Esophagus muscularis mucosa (tissue), 4 donors: Measurements from ENCODE around the gene BRD1. TPM values are rescaled to one million over a fixed set of nuclear protein-coding genes. Genes with fewer than 3 reads are reported as not detected.

ENCODE experiments used
- DNase-seq: peaks from one replicate; pipeline ENCODE4 v3.0.0-alpha.2; 2017; ENCODE audit errors: extremely low spot score
- H3K27ac ChIP-seq, 4 donors: fragments of 200-600 bp; sonication (generic); replicated peaks in 1 of 4; 1 replicate in 3 of 4; 2 replicates in 1 of 4; pipeline ENCODE4 v1.5.1; 2016 to 2019; ENCODE audit warnings: mild to moderate bottlenecking in 1 of 4
- H3K27me3 ChIP-seq, 4 donors: fragments of 200-600 bp; sonication (generic); one replicate each; pipeline versions ENCODE4 v1.5.1 to v1.6.0; 2016 to 2019
- H3K36me3 ChIP-seq, 4 donors: fragments of 200-600 bp; sonication (generic); one replicate each; pipeline ENCODE4 v1.5.1; 2016 to 2019
- H3K4me1 ChIP-seq, 4 donors: fragments of 200-600 bp; sonication (generic); one replicate each; pipeline ENCODE4 v1.5.1; 2016 to 2019
- H3K4me3 ChIP-seq, 4 donors: fragments of 200-600 bp; sonication (generic); 1 replicate in 2 of 4; 2 replicates in 2 of 4; pipeline ENCODE4 v1.5.1; 2016 to 2019; ENCODE audit warnings: mild to moderate bottlenecking in 4 of 4, moderate library complexity in 1 of 4
- H3K9me3 ChIP-seq, 4 donors: fragments of 200-600 bp; sonication (generic); 1 replicate in 3 of 4; 2 replicates in 1 of 4; pipeline ENCODE4 v1.5.1; 2016 to 2019
- EP300 ChIP-seq: sonication (generic); formaldehyde crosslinking; IDR thresholded peaks from one replicate; pipeline ENCODE4 v1.6.1; 2017; ENCODE audit warnings: antibody characterized with exemption
- POLR2A ChIP-seq: fragments of 450-650 bp; IDR thresholded peaks from one replicate; pipeline ENCODE4 v1.6.1; 2017; ENCODE audit warnings: antibody characterized with exemption, moderate library complexity, mild to moderate bottlenecking, low read depth
- POLR2AphosphoS5 ChIP-seq, 2 donors: sonication (generic); formaldehyde crosslinking; IDR thresholded peaks; one replicate each; pipeline ENCODE4 v1.6.1; 2017; ENCODE audit warnings: antibody characterized with exemption in 2 of 2
- WGBS: methylation state at CpG from one replicate; pipeline ENCODE4 v1.1.5; 2018; 5-methylcytosine and 5-hydroxymethylcytosine counted together
- intact Hi-C: fragments of 100-400 bp; cut with DNase I; formaldehyde crosslinking; loops from one replicate; pipeline ENCODE4 v1.15.1; 2023
- total RNA-seq, 4 donors: library from RNA; depleted of rRNA; stranded (reverse); fragments of >200 nt; gene quantifications; one replicate each; pipeline versions ENCODE4 v1.1.0 to v1.2.1, GENCODE V29; 2016
- TF ChIP-seq, protein P1 (sequence below), 3 experiments: fragments of 200-600 bp in 2 of 3; fragments of 450-650 bp in 1 of 3; sonication (generic) in 2 of 3; IDR thresholded peaks; one replicate each; pipeline ENCODE4 v1.5.1; 2017 to 2019; ENCODE audit warnings: antibody characterized with exemption in 3 of 3, mild to moderate bottlenecking in 2 of 3, moderate library complexity in 1 of 3

BRD1 gene
- total RNA-seq, 4 donors from 2014 or later: 36.5 to 54.1 (median 51.4) TPM

DNA sequence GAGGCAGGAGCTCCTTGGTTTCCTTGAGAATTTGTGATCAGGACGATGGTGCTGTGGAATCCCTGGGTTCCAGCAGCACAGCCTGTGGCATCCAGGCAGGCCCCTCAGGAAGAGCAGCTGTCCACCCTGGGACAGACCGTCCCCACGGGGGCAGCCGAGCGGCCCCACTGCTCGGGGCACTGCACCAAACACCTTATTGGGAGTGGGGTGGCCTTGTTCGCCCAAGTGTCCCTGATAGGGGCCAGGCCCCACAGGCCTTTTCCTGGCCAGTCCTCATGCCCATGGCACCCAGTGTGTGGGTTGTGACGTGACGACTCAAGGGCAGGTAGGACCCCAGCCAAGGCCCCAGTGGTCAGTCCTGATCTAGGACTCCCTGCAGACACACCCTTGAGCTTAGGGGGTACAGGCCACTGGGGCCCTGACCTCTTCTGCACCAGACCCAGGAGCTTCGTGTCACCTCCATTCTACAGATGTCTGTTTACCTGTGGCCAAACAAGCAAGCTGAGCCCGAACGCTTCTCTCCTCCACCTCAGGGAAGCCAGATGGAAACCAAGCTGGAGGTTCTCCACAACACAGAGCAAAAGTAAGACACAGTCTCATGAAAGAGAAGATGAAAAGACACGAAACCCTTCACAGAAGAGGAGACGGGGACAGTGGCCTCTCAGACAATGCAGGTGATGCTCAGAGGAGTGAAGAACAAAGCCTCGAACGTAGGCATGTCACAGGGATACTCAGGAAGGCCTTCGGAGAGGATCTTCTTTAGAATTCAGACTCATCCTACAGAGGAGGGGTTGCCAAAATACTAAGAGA lies 1.6 kb upstream of the BRD1 start:
- H3K4me1 ChIP-seq: peaks cover 26 to 36% (median 31%) of the 10 kb centered on the region in 4 donors
- H3K4me3 ChIP-seq: no peak overlapping the region
- H3K9me3 ChIP-seq: peaks cover 0 to 16% (median 4%) of the 10 kb centered on the region in 4 donors
- no peak overlapping the region for H3K27ac ChIP-seq
- TF ChIP-seq POLR2A (no peak), POLR2AphosphoS5 (IDR thresholded peaks at IDR 0.05) (no peak), EP300 (no peak)
- TF ChIP-seq, protein P1, sequence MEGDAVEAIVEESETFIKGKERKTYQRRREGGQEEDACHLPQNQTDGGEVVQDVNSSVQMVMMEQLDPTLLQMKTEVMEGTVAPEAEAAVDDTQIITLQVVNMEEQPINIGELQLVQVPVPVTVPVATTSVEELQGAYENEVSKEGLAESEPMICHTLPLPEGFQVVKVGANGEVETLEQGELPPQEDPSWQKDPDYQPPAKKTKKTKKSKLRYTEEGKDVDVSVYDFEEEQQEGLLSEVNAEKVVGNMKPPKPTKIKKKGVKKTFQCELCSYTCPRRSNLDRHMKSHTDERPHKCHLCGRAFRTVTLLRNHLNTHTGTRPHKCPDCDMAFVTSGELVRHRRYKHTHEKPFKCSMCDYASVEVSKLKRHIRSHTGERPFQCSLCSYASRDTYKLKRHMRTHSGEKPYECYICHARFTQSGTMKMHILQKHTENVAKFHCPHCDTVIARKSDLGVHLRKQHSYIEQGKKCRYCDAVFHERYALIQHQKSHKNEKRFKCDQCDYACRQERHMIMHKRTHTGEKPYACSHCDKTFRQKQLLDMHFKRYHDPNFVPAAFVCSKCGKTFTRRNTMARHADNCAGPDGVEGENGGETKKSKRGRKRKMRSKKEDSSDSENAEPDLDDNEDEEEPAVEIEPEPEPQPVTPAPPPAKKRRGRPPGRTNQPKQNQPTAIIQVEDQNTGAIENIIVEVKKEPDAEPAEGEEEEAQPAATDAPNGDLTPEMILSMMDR (IDR thresholded peaks at IDR 0.05): no peak
- H3K27me3 ChIP-seq: no peaks in the 10 kb centered on the region
- H3K36me3 ChIP-seq: peaks cover 0 to 11% (median 2%) of the 10 kb centered on the region in 4 donors
- DNase-seq: no peak
- intact Hi-C loops: no loop called here
- 95% methylated on average over 9 of the region's 17 CpGs for WGBS

DNA sequence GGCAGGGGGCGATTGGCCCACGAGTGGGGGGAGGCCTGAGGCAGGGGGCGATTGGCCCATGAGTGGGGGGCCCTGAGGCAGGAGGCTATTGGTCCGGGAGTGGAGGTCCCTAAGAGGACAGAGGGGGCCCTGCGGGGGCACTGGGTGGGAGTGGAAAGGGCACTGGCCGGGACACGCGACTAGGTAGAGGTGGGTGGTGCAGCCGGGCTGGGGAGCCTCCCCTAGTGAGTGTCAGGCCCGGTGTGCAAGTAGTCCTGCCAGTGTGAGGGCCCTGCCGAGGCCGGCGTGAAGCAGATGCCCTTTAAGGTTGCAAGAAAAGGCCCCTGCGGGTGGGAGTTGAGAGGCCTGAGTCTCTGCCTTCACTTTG lies 909 bp upstream of the BRD1 start:
- intact Hi-C loops: no loop called here
- DNase-seq: no peak
- TF ChIP-seq POLR2AphosphoS5 (IDR thresholded peaks at IDR 0.05): no peak
- no peak for TF ChIP-seq POLR2A
- TF ChIP-seq, protein P1 (IDR thresholded peaks at IDR 0.05): no peak
- TF ChIP-seq EP300: no peak
- peaks cover 5 to 17% (median 7%) of the 10 kb centered on the region in 4 donors for H3K36me3 ChIP-seq
- no peak overlapping the region for H3K4me3 ChIP-seq
- H3K9me3 ChIP-seq: peaks cover 0 to 16% (median 4%) of the 10 kb centered on the region in 4 donors
- 95% methylated on average over 13 of the region's 14 CpGs for WGBS
- peak overlapping the region in 1 of 4 donors; percentile 88 for H3K27ac ChIP-seq
- H3K4me1 ChIP-seq: peaks cover 27 to 43% (median 38%) of the 10 kb centered on the region in 4 donors
- no peaks in the 10 kb centered on the region for H3K27me3 ChIP-seq

DNA sequence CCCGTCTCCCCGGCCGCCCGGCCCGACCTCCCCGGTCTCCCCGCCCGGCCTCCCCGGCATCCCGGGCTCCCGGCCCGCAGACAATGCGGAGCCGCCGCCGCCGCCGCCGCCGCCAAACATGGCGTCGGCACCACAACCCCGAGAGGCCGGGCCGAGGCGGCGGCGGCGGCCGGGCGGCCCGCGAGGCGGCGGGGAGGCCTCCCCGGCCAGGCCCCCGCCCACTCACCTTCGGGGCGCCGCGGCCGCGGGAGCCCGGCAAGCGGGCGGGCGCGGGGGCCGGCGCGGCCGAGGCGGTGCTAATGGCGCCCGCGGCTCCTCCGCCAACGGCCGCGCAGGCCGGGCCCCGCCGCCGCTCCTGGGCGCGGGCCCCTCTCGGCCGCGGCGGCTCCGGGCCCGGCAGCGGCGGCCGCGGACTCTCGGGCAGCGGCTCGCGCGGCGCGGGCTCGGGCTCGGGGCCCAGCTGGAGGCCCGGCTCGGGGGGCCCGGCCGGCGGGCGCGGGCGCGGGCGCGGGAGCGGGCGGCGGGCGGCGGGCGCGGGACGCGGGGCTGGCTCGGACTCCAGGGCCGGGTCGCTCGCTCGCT lies 311 bp downstream of the BRD1 start:
- Histone ChIP-seq H3K27ac (peak overlapping the region; percentile 91 to 94 (median 93)), H3K27me3 (no peaks in the 10 kb centered on the region), H3K4me3 (peak overlapping the region; percentile 76 to 93 (median 88)), H3K36me3 (peaks cover 17 to 30% (median 19%) of the 10 kb centered on the region in 4 donors), H3K9me3 (peaks cover 0 to 16% (median 4%) of the 10 kb centered on the region in 4 donors), H3K4me1 (peaks cover 30 to 54% (median 49%) of the 10 kb centered on the region in 4 donors)
- intact Hi-C loops: loop anchor here (2.0 kb wide), 1 partner anchor 25 kb away; the partner anchor contains the start of gene ZBED4
- no peak for DNase-seq
- no CpG with 5 or more reads among the region's 110 CpGs for WGBS
- TF ChIP-seq, protein P1 (IDR thresholded peaks at IDR 0.05): no peak
- TF ChIP-seq POLR2A: no peak
- TF ChIP-seq EP300: no peak
- no peak for TF ChIP-seq POLR2AphosphoS5 (IDR thresholded peaks at IDR 0.05)

DNA sequence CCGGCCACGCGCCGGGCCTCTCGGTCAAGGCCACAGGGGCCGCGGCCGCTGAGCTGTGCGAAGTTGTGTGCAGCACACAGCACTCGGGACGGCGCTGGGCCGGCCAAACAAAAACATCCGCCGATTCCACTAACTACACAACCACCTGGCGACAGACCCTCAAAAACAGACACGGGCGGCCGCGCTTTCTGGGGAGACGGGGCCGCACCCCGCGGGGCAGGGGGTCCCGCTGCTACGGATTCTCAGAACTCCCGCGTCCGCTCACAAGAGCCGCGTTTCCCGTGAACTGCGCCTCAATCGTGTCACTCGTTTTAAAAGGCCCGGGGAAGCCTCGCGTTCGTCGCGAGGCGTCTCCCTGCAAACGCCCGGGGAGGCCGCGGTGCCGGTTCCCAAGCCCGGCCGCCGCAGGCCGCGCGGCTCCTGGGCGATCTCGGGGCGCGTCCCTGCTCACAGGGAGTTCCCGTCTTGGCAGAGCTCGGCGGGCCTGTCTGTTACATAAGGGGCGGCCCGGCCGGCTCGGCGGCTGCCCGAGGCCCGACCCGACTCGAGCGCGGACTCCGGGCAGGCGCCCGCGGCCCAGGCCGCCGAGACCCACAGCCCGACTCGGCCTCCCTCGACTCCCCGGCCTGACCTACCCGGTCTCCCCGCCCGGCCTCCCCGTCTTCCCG lies 936 bp downstream of the BRD1 start:
- H3K4me3 ChIP-seq: peak overlapping the region; percentile 76 to 93 (median 88)
- H3K36me3 ChIP-seq: peaks cover 23 to 36% (median 26%) of the 10 kb centered on the region in 4 donors
- TF ChIP-seq POLR2A (no peak), POLR2AphosphoS5 (IDR thresholded peaks at IDR 0.05) (no peak), EP300 (no peak)
- TF ChIP-seq, protein P1 (IDR thresholded peaks at IDR 0.05): no peak
- no peak for DNase-seq
- peaks cover 36 to 60% (median 55%) of the 10 kb centered on the region in 4 donors for H3K4me1 ChIP-seq
- intact Hi-C loops: loop anchor here (2.0 kb wide), 1 partner anchor 26 kb away; the partner anchor contains the start of gene ZBED4
- WGBS: no CpG with 5 or more reads among the region's 86 CpGs
- H3K9me3 ChIP-seq: peaks cover 0 to 12% (median 4%) of the 10 kb centered on the region in 4 donors
- H3K27ac ChIP-seq: peak overlapping the region; percentile 91 to 94 (median 93)
- H3K27me3 ChIP-seq: no peaks in the 10 kb centered on the region
